SH-SY5Y (cell line): ENCODE results near the gene IL3.

Source experiments
- GATA2 ChIP-seq: IDR thresholded peaks from 2 replicates; pipeline ENCODE4 v1.6.1; 2011; ENCODE audit warnings: mild to moderate bottlenecking, low read depth, low read length
- GATA3 ChIP-seq: IDR thresholded peaks from 2 replicates; pipeline ENCODE4 v1.6.1; 2011; ENCODE audit warnings: low read depth, mild to moderate bottlenecking, low read length, moderate library complexity

DNA sequence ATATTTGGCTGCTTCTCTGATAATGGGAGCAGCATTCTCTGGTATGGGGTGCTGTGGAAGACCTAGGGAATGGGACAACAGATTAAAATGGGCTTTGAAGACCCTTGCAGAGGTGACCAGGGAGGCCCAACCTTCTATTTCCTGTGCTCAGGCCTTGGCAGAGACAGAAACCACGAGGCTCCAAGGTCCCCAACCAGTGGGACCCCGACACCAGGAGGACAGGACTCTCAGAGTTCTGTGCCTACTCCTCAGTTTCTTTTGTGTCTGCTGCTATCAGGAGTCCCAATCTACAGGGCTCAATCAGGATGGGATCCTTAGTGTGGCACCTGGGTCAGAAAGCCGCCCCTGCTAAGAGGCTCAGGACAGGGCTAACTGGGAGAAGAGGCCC, 42.5 kb downstream of the IL3 start:
- no peak; the same call in 1 of the 2 replicates for TF ChIP-seq GATA2
- no peak for TF ChIP-seq GATA3
